Measurements from ENCODE around the gene SEC14L5.
A peak's percentile ranks its signal among the peaks of the same experiment; 100 is the strongest.
"Not testable (repeated sequence)": the region's sequence is repeated elsewhere in the genome, so short reads cannot be mapped to it uniquely, and the experiment has no call there.

SEC14L5 gene

DNA sequence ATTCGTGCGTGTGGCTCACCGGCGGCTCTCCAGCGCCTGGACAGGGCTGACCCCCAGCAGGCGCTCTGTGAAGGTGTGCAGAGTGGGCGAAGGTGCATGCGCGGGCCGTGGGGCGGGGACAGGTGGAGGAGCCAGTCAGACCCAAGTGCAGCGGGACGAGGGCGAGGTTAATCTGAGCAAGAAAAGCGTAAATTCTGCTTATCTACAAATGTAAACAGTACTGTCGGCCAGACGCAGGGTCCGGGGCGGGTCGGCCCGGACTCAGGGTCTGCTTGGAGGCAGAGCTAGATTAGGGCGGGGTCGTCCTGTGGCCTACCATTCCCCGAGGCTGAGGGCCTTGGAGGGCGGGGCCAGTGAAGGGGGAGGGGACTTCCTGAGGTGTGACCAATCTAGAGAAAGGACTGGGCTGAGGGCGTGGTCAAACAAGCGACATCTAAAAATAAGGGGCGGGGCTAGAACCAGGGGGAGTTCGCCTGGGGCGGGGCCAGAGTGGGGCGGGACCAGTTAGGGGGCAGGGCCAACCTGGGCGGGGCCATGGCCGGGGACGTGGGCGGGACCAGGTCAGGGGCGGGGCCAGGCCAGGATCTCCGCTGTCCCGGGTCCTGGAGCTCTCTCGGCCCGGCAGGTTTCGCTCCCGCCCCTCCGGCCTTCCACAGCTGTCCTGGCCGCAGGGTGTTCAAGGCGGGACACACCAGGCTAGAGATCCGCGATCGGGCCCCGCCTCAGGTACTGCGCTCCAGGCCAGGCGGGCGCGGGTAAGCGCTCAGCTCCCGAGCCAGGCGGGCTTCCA is at the start of gene SEC14L5:
Gene SEC14L5 (plus strand): TSS at position 611 of the 790 bp plus-strand sequence. CDS start 994 bp downstream, outside the sequence.
- peak; percentile 98 for DNase-seq

DNA sequence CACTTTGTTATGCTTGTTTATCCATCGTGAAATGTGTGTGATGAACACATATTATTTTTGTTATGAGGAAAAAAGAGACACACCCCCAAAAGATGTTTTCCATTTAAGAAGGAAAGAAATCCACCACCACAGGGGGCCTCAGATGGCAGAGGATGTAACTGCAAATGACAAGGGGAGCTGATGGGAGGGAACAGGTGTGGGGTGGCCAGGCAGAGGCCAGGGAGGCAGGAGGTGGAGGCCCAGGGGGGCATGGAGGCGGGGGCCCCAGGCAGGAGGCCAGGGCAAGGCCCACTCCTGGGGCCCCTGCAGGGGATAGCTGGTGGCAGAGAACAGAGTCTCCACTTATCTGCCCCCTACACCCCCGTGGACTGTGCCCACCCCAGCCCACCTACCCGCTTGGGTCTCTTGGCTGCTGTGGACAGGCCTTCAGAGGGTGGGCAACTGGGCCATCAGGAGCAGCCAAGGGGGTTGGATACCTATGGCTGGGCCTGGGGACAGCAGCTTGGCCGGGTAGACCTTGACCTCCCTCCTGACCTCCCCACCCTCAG is 49.2 kb upstream of the SEC14L5 start:
- no peak for DNase-seq

DNA sequence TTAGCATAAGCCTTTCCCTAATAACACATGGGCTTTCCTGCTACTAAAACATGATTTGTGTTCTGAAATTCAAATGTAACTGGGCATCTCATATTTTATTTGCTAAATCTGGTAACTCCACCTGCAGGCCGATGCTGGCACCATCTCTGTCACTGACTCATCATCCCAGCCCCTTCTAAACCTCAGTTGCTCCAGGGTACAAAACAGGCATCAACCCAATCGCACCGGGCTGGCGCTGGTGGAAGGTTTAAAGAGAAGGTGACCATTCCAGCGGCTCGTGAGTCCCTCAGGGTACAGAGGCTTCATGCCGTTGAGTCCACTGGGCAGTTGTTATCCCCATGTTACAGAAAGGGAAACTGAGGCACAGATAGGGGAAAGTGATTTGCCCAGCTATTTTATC is 48.3 kb upstream of the SEC14L5 start:
- DNase-seq: no peak

DNA sequence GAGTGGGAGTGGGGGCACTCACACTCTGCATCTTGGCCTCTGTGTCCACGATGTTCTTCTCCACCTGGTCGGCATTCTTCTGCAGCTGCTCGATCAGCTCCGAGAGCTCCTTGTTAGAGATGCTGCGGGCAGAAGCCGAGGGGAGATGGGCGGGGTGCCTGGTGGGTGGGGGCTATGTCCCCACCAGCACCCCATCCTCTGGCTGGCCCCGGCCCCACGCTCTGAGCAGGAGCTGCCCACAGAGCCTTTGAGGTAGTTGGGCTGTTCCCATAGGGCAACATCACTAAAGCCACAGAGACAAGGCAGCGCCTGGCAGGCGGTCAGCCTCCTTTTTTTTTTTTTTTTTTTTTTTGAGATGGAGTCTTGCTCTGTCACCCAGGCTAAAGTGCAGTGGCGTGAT is 47.3 kb upstream of the SEC14L5 start:
- no peak for DNase-seq

DNA sequence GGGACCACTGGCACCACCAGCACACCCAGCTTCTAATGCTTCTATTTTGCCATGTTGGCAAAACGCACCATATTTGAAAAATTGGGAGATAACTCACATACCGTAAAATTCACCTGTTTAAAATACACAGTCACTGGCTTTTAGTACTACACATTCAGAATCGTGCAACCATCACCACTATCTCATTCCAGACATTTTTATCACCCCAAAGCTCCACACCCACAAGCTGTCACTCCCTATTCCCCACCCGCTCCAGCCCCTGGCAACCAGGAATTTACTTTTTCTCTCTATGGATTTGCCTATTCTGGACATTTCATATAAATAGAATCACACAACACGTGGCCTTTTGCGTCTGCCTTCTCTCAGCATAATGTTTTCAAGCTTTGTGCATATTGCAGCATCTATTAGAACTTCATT is 46.2 kb upstream of the SEC14L5 start:
- no peak for DNase-seq

DNA sequence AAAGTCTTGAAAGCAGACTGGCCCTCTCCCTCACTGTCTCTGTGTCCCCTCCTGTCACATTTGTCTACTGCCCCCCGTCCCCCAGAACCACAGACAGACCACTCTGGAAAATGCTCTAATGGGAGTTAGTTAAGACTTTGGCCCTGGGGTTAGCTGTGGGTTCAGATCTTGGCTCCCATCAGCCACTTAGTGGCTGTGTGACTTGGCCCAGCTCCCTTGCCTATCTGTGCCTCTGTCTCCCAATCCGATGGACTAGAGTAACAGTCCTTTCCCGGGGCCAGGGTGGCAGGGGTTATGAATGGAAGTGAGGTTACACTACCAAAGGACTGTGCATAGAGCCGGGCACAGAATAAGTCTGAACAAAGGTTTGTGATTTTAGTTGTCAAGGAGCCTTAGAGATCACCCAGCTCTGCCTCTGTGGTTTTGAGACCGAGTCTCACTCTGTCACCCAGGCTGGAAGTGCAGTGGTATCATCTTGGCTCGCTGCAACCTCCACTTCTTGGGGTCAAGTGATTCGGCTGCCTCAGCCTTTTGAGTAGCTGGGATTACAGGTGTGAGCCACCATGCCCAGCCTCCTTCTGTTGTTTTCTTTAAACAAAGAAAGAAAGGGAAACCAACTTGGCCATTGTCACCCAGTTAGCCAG is 44.9 kb upstream of the SEC14L5 start:
- DNase-seq: no peak

DNA sequence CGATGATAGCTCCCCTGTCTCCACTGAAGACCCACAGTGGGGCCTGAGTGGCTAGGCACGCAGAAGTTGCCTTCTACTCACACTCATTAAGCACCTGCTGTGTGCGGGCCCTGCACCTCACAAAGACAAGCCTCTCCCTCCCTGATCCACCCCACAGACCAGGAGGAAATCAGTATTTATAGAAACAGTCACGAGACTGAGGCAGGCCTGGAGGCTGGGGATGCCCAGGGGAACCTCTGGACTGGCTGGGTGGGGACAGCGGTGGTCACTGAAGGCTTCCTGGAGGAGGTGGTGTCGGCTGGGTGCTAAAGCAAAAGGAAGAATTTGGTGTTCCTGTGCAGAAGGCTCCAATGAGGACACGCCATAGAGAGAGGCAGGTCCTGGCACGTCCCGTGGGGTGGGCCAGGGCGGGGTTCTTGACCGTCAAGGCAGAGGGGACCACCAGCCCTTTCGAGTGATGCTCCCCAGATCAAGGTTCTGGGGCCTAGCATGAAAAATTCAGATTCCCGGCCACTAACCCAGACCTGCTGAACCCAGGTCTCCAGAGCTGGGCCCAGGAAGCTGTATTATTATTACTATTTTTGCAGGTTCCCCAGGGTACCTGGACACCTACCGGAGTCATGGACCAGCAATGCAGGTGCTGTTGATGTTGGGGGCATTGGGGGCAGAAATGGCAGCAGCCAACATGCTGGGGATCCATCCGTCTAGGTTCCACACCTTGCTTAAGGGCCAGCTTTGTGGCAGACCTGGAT is 44.2 kb upstream of the SEC14L5 start:
- no peak for DNase-seq

DNA sequence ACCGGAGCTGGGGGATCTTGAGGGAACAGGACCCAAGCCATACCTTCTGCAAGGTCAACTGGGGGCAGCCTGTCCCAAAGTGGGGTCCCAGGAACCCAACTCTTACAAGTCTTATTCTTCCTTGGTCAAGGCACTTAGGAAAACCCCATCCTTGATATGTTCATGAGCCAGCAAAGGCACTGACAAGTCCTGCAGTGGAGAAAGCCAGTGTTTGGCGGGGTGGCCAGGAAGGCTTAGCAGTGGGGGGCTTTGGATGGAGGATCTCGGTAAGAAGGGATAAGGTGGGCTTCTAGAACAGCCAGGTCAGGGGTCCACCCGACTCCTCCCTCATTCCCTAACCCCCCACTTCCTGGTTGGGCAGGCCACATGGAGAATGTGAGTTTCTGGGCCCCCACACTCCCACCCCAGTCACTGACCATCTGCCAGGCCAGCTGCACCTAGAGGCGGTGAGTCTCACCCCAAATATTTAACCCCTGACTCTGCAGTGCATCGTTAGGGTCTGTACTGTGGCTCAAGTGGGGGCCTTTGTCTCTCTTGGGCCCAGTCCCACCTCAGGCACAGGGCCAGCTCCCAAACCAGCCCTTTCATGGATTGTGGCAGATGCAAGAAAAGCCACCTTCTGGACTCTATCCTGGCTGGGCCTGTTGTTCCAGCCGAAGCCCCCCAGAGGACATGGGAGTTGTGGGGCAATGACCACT is 43.5 kb upstream of the SEC14L5 start:
- no peak for DNase-seq

DNA sequence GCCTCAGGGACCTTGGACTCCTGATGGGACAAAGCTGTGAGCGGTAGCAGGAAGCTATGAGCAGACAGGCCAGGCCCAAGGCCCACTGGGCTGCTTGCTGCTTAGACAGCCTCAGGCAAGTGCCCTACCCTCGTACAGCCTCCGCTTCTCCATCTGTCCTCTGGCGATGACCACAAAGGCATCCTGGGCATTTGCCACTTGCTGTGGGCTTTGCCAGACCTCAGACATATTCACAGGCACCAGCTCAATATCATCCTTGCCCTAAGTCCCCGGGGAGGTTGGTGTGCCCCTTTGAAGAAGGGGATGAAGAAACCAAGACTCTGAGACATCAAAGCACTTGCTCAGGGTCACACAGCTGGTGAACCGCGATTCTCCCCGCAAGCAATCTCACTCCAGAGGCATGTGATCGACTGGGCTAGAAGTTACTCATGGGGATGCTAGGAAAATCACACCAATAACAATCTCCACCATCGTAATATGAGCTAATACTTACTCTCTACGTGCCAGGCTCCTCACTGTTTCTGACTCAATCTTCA is 42.8 kb upstream of the SEC14L5 start:
- no peak for DNase-seq

DNA sequence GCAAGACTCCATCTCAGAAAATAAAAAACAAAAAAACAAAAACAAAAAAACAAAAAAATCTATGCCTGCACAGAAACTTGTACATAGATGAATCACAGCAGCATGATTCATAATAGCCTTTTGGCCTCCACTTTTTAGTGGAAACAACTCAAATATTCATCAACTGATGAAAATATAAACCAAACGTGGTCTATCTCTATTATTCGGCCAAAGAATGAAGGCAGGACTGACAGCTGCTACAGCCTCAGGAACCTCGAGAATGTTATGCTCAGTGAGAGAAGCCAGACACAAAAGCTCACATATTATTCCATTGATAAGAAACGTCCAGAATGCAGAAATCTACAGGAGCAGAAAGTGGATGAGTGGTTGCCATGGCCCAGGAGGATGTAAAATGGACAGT is 41.0 kb upstream of the SEC14L5 start:
- no peak for DNase-seq

DNA sequence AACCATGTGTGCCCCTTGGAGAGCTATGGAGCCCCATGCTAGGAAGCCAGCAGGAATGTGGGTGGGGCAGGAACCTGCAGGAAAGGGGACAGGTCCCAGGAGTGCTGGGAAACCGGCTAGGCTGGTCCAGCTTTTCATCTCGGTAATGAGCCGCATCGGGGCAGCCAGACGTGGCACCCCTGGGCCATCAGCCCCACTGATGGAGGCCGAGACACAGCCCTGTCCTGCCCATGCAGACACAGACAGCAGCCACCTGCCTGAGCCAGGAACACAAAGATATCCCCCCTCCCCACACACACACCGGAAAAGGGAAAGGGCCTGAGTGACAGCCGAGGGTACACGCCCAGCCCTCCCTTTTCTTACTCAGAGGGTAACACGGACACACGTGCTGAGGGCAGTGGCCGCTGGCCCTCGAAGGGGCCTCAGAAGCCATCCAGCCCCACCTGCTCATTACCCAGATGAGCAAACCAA is 39.3 kb upstream of the SEC14L5 start:
- DNase-seq: no peak

DNA sequence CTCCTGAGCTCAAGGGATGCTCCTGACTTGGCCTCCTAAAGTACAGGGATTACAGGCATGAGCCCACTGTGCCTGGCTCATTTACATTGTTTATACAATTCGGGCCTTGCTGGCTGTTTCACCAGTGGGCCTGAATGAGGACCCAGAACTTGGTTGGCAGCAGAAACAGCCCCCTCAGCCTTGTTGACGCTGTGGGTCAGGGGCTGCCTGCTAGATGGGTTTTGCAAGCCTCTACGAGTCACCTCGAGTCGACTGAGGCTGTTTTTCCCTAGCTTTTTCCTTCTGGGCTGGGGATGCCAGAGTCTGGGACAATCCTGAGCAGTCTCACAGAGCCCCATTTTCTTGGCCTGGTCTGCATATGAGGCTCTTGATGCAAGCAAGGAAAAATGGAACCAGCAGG is 37.3 kb upstream of the SEC14L5 start:
- no peak for DNase-seq

DNA sequence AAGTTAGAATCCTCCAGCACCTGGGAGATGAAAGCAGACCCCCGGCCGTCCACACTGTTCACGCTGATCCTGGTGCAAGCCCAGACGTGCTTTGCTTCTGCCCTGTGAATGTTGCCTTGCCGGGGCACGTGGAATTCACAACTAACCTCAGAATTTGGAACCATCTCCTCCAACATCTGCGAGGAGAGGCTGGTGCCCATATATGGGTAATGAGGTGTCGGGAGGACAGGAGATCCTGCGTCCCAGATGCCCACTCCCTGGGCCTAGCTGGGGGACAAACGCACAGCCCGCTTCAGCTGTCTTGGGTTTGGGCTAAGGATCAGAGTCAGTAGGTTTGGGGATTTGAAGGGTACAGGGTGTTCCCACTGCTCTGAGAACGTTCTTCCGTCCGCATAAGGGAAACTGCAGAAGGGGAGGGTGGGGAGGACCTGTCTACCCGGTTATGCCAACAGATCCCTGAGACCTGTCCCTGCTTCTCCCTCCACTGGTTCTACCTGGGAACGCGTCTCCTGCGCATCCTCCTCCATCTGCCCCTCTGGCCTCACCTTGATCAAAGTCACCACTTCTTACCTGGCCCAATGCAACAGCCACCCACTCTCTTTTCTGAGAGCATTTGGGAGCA is 35.3 kb upstream of the SEC14L5 start:
- no peak for DNase-seq

DNA sequence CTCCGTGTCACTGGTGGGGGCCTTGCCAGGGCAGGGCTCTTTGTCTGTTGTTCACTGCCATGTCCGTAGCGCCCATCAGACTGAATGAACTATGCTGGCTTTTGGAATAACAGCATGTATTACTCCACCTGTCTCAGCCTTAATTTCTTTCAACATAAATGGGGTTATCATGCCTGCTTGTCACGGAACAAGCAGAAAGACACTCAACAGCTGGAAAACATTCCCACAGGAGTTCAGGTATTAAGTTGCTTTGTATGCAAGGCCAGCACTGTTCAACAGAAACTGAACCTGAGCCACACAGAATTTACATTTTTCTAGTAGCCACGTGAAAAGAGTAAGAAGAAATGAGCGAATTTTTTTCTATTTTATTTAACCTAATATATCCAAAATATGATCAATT is 34.3 kb upstream of the SEC14L5 start:
- no peak for DNase-seq

DNA sequence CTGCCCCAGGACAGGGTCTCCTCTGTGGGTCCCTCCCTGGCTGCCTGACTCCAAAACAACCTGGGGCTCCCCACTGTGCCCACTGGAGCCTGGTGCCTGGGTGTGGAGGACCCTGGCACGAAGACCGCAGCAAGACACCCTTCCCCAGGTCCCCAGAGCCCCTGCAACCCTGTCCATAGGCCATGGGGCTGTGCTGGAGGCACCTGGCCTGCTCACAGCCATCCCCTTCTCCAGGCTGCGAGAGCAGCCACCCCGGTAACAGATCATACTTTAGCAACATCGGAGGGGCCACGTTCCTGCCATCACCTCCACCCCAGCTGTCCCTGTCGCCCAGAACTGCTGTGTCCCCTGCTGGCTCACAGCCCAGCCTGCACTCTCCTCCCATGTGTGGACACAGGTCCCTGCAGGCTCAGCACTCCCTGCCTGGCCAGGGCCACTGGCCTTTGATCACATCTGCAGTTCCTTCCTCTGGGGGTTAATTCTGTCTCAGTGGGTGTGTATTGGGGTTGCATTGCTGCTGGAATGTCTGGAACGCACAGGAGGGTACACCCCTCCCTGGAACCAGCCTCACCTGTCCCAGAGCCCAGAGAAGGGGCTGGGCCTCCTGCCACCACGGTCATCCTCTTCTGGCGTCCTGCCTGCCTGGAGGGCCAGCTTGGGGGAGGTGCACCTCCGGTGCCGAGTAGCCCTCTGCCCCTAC is 33.4 kb upstream of the SEC14L5 start:
- no peak for DNase-seq

DNA sequence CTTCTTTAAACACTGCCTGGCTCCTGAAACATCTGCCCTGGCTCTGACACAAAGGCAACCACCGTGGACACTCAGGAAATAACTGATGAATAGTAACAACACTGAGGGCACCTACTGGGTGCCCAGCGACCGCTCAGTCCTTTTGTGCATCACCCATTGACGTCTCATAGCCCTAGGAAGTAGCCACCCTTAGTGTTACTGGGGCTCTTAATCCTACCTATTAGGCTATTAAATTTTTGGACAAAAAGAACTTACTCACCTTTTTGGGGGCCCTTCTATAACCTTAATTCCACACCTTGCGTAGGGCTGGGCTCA is 32.9 kb upstream of the SEC14L5 start:
- no peak for DNase-seq

DNA sequence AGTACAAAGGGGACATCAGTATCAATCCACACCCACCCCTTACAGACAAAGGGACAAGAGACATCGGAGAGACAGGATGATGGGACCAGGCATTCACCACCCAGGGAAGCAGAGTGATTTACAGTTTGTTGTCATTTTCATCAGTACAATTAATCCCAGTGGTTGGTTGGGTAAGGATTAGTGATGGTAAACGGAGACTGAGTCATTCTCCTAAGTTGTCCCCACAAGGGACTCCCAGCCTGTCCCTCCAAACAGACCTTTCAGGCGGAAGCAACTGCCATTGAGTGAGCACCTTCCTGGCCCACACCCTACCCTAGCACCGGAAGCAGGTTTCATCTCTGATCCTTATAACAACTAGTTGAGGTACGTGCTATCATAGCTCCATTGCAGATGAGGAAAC is 32.3 kb upstream of the SEC14L5 start:
- no peak for DNase-seq

DNA sequence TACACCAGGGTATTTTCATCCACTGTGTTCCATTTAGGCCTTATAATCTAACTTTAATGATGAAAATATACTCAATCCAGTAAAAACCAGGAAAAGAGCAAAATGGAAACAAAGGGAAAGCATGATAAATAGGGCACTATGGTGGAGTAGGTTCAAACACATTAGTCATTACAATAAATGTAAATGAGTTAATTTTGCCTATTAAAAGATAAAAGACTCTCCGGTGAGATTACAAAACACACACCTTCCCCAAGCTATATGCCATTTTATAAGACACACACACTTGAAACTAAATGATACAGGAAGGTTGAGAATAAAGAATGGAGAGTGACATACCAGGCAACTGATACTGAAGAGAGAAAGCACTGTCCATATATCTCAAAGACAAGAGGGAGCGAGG is 31.2 kb upstream of the SEC14L5 start:
- no peak for DNase-seq

DNA sequence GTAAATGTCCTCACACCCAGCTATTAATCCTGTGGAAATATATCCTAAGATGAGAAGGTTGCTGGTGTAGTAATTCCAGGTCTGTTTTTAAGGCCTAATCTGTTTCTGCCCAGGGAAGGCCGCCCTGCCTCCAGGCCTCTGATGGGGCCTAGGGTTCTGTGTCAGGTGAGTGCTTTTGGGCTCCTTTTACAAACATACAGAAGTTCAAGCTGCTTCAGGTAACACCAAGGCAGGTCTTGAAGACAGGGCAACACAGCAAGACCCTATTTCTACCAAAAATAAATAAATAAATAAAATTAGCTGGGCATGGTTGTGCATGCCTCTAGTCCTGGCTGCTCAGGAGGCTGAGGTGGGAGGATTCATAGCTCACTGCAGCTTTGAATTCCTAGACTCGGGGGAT is 30.5 kb upstream of the SEC14L5 start:
- no peak for DNase-seq

DNA sequence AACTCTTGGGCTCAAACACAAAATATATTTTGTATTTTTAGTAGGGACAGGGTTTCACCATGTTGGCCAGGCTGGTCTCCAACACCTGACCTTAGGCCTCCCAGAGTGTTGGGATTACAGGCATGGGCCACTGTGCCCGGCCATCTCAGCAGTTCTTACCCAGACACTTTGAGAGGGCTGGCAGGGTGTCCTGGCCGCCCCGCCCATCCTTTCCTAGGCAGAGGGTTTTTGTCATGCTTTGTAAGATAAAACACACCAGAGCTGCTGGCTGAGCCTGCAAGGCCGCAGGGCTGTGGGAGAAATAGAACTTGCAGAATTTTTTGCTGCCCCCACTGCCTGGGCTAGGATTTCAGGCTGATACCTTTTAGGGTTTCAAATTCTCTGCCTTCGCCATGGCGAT is 29.9 kb upstream of the SEC14L5 start:
- no peak for DNase-seq

DNA sequence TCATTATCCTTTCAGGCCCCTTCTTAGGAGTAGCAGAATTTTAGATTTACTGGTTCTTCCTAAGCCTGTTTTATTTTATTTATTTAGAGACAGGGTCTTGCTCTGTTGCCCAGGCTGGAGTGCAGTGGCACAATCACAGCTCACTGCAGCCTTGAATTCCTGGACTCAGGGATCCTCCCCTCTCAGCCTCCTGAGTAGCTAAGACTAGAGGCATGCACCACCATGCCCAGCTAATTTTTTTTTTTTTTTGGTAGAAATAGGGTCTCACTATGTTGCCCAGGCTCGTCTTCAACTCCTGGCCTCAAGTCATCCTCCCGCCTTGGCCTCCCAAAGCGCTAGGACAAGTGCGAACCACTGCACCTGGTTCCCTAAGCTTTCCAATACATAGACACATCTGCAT is 28.5 kb upstream of the SEC14L5 start:
- DNase-seq: not testable (repeated sequence)

DNA sequence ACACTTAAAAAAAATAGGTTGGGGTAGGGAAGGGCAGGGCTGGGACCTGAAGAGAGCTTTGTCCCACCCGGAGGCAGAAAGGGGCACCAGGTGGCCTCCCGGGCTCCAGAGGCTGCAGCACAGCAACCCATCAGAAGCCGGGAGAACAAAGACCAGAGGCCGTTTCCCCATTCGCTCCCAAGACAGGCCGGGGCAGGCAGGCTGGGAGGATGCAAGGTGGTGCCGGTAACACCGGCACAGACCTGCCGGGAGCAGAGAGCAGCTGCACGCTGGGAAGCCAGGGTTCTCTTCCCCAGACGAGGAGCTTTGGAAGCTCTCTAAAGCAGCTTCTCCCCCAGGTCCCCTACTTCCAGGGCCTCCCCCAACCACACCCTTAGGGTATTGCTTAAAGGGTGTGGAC is 26.7 kb upstream of the SEC14L5 start:
- no peak for DNase-seq
